HG03457 (cell line): ENCODE measurements around the gene SETBP1.

Experiments
- ATAC-seq: cut with Tn5 transposase; IDR thresholded peaks from one replicate; pipeline ENCODE4 v1.9.1; 2021; ENCODE audit warnings: moderate number of reproducible peaks; ENCODE audit not compliant: unreplicated experiment

SETBP1 gene

GRCh38 chr18:45100321-45101105 lies 419.8 kb downstream of the SETBP1 start:
- no peak for ATAC-seq

GRCh38 chr18:45102126-45102525 lies 421.4 kb downstream of the SETBP1 start:
- no peak for ATAC-seq

GRCh38 chr18:45102863-45103262 lies 422.2 kb downstream of the SETBP1 start:
- no peak for ATAC-seq

- peak; percentile 33 for ATAC-seq
These were observed 422.8 kb downstream of the SETBP1 start for GRCh38 chr18:45103319-45104048.

GRCh38 chr18:45104049-45104395 lies 423.3 kb downstream of the SETBP1 start:
- no peak for ATAC-seq

GRCh38 chr18:45106331-45106774 lies 425.7 kb downstream of the SETBP1 start:
- ATAC-seq, result peak; percentile 95

GRCh38 chr18:45107425-45107824 lies 426.7 kb downstream of the SETBP1 start:
- ATAC-seq, result no peak

- no peak for ATAC-seq
These were observed 428.1 kb downstream of the SETBP1 start for GRCh38 chr18:45108754-45109153.

- ATAC-seq, result no peak
These were observed 428.6 kb downstream of the SETBP1 start for GRCh38 chr18:45109271-45109670.

GRCh38 chr18:45109706-45110105 lies 429.0 kb downstream of the SETBP1 start:
- no peak for ATAC-seq

- ATAC-seq, result no peak
These were observed 430.2 kb downstream of the SETBP1 start for GRCh38 chr18:45110577-45111501.

- ATAC-seq, result no peak
These were observed 430.8 kb downstream of the SETBP1 start for GRCh38 chr18:45111502-45111848.

- ATAC-seq, result no peak
These were observed 432.0 kb downstream of the SETBP1 start for GRCh38 chr18:45112682-45113081.

GRCh38 chr18:45116116-45116515 lies 435.4 kb downstream of the SETBP1 start:
- no peak for ATAC-seq
